Measurements from ENCODE around the gene EFCAB12.

DNA sequence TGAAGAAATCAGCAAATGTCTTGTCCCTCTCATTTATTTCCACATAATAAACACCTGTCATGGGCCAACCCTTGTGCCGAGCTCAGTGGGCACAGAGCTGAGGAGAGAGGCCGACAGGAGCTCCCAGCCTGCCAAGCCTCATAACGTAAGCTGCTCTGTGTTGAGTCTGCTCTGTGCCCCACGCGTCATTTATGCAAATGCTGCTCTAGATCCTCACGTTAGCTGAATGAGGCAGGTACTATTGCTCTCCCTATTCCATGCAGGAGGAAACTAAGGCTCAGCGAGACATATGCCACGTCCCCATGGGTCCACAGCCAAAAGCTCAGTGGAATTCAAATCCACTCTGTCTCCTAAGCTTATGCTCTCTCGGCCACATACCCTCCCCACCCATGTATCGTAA is 41.5 kb downstream of the EFCAB12 start:
- TF ChIP-seq HDAC6 (IDR thresholded peaks at IDR 0.05; ENCODE audit: low read depth, low read length) (no peak), SP1 (IDR thresholded peaks at IDR 0.05; ENCODE audit: low read depth, low read length) (no peak), FOSL1 (IDR thresholded peaks at IDR 0.05; ENCODE audit: insufficient read depth, low read depth, low read length) (no peak), CEBPB (IDR thresholded peaks at IDR 0.05; ENCODE audit: low read depth, low read length) (no peak), TAF1 (IDR thresholded peaks at IDR 0.05; ENCODE audit: low read depth, low read length) (no peak), MAFK (IDR thresholded peaks at IDR 0.05; ENCODE audit: low read depth, low read length) (no peak), RAD21 (IDR thresholded peaks at IDR 0.05 in 1 of 2, conservative IDR thresholded peaks at IDR 0.05 in 1 of 2; ENCODE audit: low read depth in 2 of 2, low read length in 2 of 2) (no peak)
- TF ChIP-seq, protein P1, sequence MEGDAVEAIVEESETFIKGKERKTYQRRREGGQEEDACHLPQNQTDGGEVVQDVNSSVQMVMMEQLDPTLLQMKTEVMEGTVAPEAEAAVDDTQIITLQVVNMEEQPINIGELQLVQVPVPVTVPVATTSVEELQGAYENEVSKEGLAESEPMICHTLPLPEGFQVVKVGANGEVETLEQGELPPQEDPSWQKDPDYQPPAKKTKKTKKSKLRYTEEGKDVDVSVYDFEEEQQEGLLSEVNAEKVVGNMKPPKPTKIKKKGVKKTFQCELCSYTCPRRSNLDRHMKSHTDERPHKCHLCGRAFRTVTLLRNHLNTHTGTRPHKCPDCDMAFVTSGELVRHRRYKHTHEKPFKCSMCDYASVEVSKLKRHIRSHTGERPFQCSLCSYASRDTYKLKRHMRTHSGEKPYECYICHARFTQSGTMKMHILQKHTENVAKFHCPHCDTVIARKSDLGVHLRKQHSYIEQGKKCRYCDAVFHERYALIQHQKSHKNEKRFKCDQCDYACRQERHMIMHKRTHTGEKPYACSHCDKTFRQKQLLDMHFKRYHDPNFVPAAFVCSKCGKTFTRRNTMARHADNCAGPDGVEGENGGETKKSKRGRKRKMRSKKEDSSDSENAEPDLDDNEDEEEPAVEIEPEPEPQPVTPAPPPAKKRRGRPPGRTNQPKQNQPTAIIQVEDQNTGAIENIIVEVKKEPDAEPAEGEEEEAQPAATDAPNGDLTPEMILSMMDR (IDR thresholded peaks at IDR 0.05; ENCODE audit: control extremely low read depth in 1 of 3, insufficient read depth in 1 of 3, low read depth in 1 of 3, low read length in 3 of 3) = no peak

Data from H1 (cell line).